Activated CD8-positive, alpha-beta T cell treated with anti-CD3 and anti-CD28 coated beads for 36 hours (primary cell): ENCODE measurements around the gene ZFAND5. TPM values are rescaled to one million over a fixed set of nuclear protein-coding genes. Genes with fewer than 3 reads are reported as not detected.

Source experiments
- ATAC-seq: fragments of 200-7000 bp; cut with Tn5 transposase; one replicate; pipeline ENCODE4 v1.10.0; 2021; ENCODE audit warnings: mild to moderate bottlenecking, moderate library complexity
- CTCF ChIA-PET: fragments of 350-600 bp; sonication (Branson Sonifier 250); formaldehyde crosslinking; loops from one replicate; lab custom pipeline; 2021; ENCODE audit warnings: antibody characterized with exemption; lab: Charles Lee
- POLR2A ChIA-PET: fragments of 350-600 bp; sonication (Branson Sonifier 250); formaldehyde crosslinking; loops from one replicate; lab custom pipeline; 2021; ENCODE audit warnings: antibody characterized with exemption; lab: Charles Lee
- DNase-seq: peaks from one replicate; pipeline ENCODE4 v3.0.0-alpha.2; 2020
- H3K27ac Mint-ChIP-seq: one replicate; pipeline ENCODE4 v1.8.0; 2021; ENCODE audit warnings: mild to moderate bottlenecking, mixed read lengths
- H3K27me3 Mint-ChIP-seq: one replicate; pipeline ENCODE4 v1.8.0; 2021; ENCODE audit warnings: mixed read lengths
- H3K36me3 Mint-ChIP-seq: one replicate; pipeline ENCODE4 v1.8.0; 2021; ENCODE audit warnings: low read depth, mixed read lengths
- H3K4me1 Mint-ChIP-seq: one replicate; pipeline ENCODE4 v1.8.0; 2021; ENCODE audit warnings: low read depth, mixed read lengths
- H3K4me3 Mint-ChIP-seq: one replicate; pipeline ENCODE4 v1.8.0; 2021; ENCODE audit warnings: mild to moderate bottlenecking, moderate library complexity, mixed read lengths
- H3K9me3 Mint-ChIP-seq: one replicate; pipeline ENCODE4 v1.8.0; 2021; ENCODE audit warnings: mixed read lengths
- CTCF ChIP-seq: fragments of 200-600 bp; IDR thresholded peaks from one replicate; pipeline ENCODE4 v1.8.0; 2022; ENCODE audit warnings: antibody characterized with exemption, mild to moderate bottlenecking
- intact Hi-C: fragments of 100-400 bp; cut with micrococcal nuclease; formaldehyde crosslinking; loops from one replicate; pipeline ENCODE4 v1.10.0; 2022
- total RNA-seq, 2 experiments: library from RNA; stranded (reverse); gene quantifications; one replicate each; pipeline ENCODE4 v1.2.3, GENCODE V29; 2021

Gene ZFAND5
- total RNA-seq, 2 experiments from 2014 or later: 79.4 to 88.9 TPM

DNA sequence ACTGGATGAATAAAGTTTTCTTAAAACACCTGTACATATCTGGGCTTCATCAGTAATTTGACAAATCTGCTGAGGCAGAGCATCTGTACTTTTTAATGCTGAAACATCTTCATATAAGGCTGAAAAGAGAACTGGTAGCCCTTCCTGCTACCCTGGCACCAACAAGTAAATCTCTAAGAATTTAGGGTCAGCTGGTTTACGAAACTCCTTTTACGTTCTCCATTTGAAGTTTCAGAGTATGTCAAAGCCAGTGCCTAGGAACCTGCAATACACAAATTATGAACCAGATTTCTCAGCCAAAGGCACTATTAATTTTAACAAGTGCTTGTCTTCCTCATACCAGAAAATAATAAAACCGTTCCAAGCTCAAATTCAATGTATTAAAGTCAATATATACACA lies 3.8 kb downstream of the ZFAND5 start:
- POLR2A ChIA-PET: interaction anchor here (2.2 kb wide), 1 partner anchor 165 kb away, joined by 8 read pairs; no protein-coding TSS in a partner anchor
- H3K36me3 Mint-ChIP-seq: peaks cover 64% of the 10 kb centered on the region
- TF ChIP-seq CTCF: no peak
- H3K4me3 Mint-ChIP-seq: peak overlapping the region; percentile 12
- no peak for ATAC-seq
- CTCF ChIA-PET: no interaction called here
- DNase-seq: no peak
- H3K9me3 Mint-ChIP-seq: no peaks in the 10 kb centered on the region
- H3K27ac Mint-ChIP-seq: peak overlapping the region; percentile 24
- intact Hi-C loops: loop anchor here (5.0 to 10.0 kb wide), 3 partner anchors 84 to 231 kb away; no protein-coding TSS in a partner anchor
- no peaks in the 10 kb centered on the region for H3K27me3 Mint-ChIP-seq
- peaks cover 73% of the 10 kb centered on the region for H3K4me1 Mint-ChIP-seq

DNA sequence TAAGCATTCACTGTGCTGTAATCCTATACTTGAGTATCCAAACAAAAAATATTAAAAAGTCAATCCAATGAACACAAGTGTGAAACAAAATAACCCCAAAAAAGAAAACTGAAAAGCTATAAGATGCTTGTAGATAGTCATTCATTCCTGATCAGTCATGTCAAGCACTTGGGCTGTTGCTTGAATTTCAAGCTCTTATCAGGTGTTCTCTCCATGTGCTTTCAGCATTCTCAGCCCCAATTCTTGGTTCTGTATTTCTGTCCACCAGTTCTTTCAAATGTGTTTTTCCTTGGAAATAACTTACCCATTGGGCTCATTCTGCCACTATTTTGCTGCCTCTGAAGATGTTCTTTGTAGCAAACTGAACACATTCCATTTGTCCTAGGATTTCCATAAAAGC lies 4.7 kb downstream of the ZFAND5 start:
- ATAC-seq (no peak), DNase-seq (no peak)
- Mint-ChIP-seq H3K36me3 (peaks cover 72% of the 10 kb centered on the region), H3K9me3 (no peaks in the 10 kb centered on the region), H3K27ac (no peak overlapping the region), H3K27me3 (no peaks in the 10 kb centered on the region), H3K4me3 (no peak overlapping the region), H3K4me1 (peaks cover 73% of the 10 kb centered on the region)
- CTCF ChIA-PET: interaction anchor here (0.7 to 0.8 kb wide), 2 partner anchors 79 to 232 kb away, joined by 3 read pairs; no protein-coding TSS in a partner anchor
- POLR2A ChIA-PET: interaction anchor here (0.6 to 1.1 kb wide), 2 partner anchors 31 to 83 kb away, joined by 3 read pairs; no protein-coding TSS in a partner anchor
- no peak for TF ChIP-seq CTCF
- intact Hi-C loops: loop anchor here (5.0 to 10.0 kb wide), 3 partner anchors 84 to 232 kb away; no protein-coding TSS in a partner anchor

GRCh38 chr9:72356041-72356582 lies 8.9 kb downstream of the ZFAND5 start:
- H3K4me1 Mint-ChIP-seq: peaks cover 58% of the 10 kb centered on the region
- H3K36me3 Mint-ChIP-seq: peaks cover 71% of the 10 kb centered on the region
- ATAC-seq: no peak
- intact Hi-C loops: no loop called here
- ChIA-PET CTCF (interaction anchor here (0.7 kb wide), 4 partner anchors 74 to 238 kb away, joined by 3 read pairs; no protein-coding TSS in a partner anchor), POLR2A (interaction anchor here (1.9 kb wide), 1 partner anchor 9 kb away, joined by 10 read pairs; the partner anchor contains the start of gene ZFAND5)
- peak overlapping the region; percentile 80 for H3K27ac Mint-ChIP-seq
- H3K4me3 Mint-ChIP-seq: no peak overlapping the region
- DNase-seq: no peak
- TF ChIP-seq CTCF: no peak
- no peaks in the 10 kb centered on the region for H3K9me3 Mint-ChIP-seq
- H3K27me3 Mint-ChIP-seq: no peaks in the 10 kb centered on the region

DNA sequence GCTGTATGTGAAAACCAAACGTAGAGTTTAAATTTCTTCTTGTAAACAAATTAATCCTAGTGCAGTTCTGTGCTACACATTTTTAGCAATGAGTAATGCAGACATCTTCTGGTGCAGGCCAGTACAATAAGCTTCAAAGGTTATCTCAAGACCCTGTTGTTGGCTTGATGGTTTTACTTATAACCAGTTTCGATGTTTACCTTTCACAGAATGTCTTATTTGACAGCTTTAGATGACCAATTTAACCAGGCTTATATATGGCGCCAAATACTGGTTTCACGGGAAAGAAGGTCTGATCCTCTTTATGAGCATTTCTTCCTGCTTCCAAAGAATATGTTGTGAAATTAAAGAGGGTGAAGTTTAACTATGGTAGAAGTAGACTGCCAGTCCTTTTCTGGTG lies 9.9 kb downstream of the ZFAND5 start:
- Mint-ChIP-seq H3K36me3 (peaks cover 64% of the 10 kb centered on the region), H3K4me1 (peaks cover 50% of the 10 kb centered on the region)

More for the DNA sequence above, 9.9 kb downstream of the ZFAND5 start:
- ATAC-seq: no peak
- H3K9me3 Mint-ChIP-seq: no peaks in the 10 kb centered on the region
- H3K4me3 Mint-ChIP-seq: no peak overlapping the region
- no peaks in the 10 kb centered on the region for H3K27me3 Mint-ChIP-seq
- no peak for DNase-seq
- H3K27ac Mint-ChIP-seq: peak overlapping the region; percentile 27
- ChIA-PET CTCF (no interaction called here), POLR2A (interaction anchor here (1.9 kb wide), 1 partner anchor 10 kb away, joined by 10 read pairs; the partner anchor contains the start of gene ZFAND5)
- no peak for TF ChIP-seq CTCF
- intact Hi-C loops: no loop called here
